ENCODE data around the gene ETHE1.

GRCh38 chr19:43554317-43554895 is 27.4 kb upstream of the ETHE1 start:
- no peak for TF ChIP-seq CTCF (IDR thresholded peaks at IDR 0.05; ENCODE audit: low read depth, low read length, missing input control)
- TF ChIP-seq ATF3 (IDR thresholded peaks at IDR 0.05): no peak
- TF ChIP-seq TAF1 (conservative IDR thresholded peaks at IDR 0.05): no peak
- no peak for TF ChIP-seq MAX (IDR thresholded peaks at IDR 0.05)
- TF ChIP-seq RAD21 (IDR thresholded peaks at IDR 0.05): no peak
- TF ChIP-seq YY1 (IDR thresholded peaks at IDR 0.05): no peak
- no peak for TF ChIP-seq SP1 (IDR thresholded peaks at IDR 0.05)
- TF ChIP-seq RXRA (IDR thresholded peaks at IDR 0.05): no peak
- no peak for TF ChIP-seq GABPA (IDR thresholded peaks at IDR 0.05 in 1 of 2, conservative IDR thresholded peaks at IDR 0.05 in 1 of 2)
- TF ChIP-seq NR2F2 (IDR thresholded peaks at IDR 0.05): no peak
- no peak for TF ChIP-seq JUND (IDR thresholded peaks at IDR 0.05)

All from liver (tissue), 3 donors.